Stomach smooth muscle (tissue), 2 donors: Measurements from ENCODE around the gene SLC10A7.

ENCODE experiments used
- H3K27ac ChIP-seq: one replicate; pipeline ENCODE4 v1.7.0; 2013; ENCODE audit warnings: mild to moderate bottlenecking, low read length, inconsistent platforms
- H3K27me3 ChIP-seq, 2 donors: one replicate each; pipeline ENCODE4 v1.7.0; 2013; ENCODE audit warnings: low read length in 2 of 2; ENCODE audit not compliant: insufficient read depth in 2 of 2, control insufficient read depth in 1 of 2
- H3K36me3 ChIP-seq, 2 donors: one replicate each; pipeline ENCODE4 v1.7.0; 2013; ENCODE audit warnings: low read length in 2 of 2; ENCODE audit not compliant: control insufficient read depth in 2 of 2, insufficient read depth in 2 of 2
- H3K4me1 ChIP-seq: one replicate; pipeline ENCODE4 v1.7.0; 2013; ENCODE audit warnings: low read length; ENCODE audit not compliant: control insufficient read depth, insufficient read depth
- H3K4me3 ChIP-seq, 2 donors: one replicate each; pipeline ENCODE4 v1.7.0; 2013; ENCODE audit warnings: low read length in 2 of 2
- H3K9ac ChIP-seq, 2 donors: one replicate each; pipeline ENCODE4 v1.7.0; 2013; ENCODE audit warnings: low read length in 2 of 2, mild to moderate bottlenecking in 1 of 2
- H3K9me3 ChIP-seq, 2 donors: one replicate each; pipeline ENCODE4 v1.7.0; 2013; ENCODE audit warnings: low read length in 2 of 2; ENCODE audit not compliant: control insufficient read depth in 2 of 2
- donor health status: healthy.
- donor health status: Pancreatic carcinoma.

Gene SLC10A7

GRCh38 chr4:146265950-146266490 lies 255.7 kb downstream of the SLC10A7 start:
- Histone ChIP-seq H3K4me1 (no peaks in the 10 kb centered on the region), H3K27me3 (no peaks in the 10 kb centered on the region), H3K4me3 (no peak overlapping the region), H3K27ac (no peak overlapping the region), H3K9ac (no peak overlapping the region), H3K9me3 (no peaks in the 10 kb centered on the region), H3K36me3 (peaks cover 0 to 3% of the 10 kb centered on the region in 2 donors)

- H3K27ac ChIP-seq: no peak overlapping the region
- no peak overlapping the region for H3K9ac ChIP-seq
- no peaks in the 10 kb centered on the region for H3K27me3 ChIP-seq
- H3K9me3 ChIP-seq: no peaks in the 10 kb centered on the region
- no peak overlapping the region for H3K4me3 ChIP-seq
- H3K4me1 ChIP-seq: no peaks in the 10 kb centered on the region
- H3K36me3 ChIP-seq: peaks cover 0 to 3% of the 10 kb centered on the region in 2 donors
These were observed 257.9 kb downstream of the SLC10A7 start for GRCh38 chr4:146263793-146264192.

- Histone ChIP-seq H3K27me3 (no peaks in the 10 kb centered on the region), H3K4me1 (no peaks in the 10 kb centered on the region), H3K9ac (no peak overlapping the region), H3K9me3 (no peaks in the 10 kb centered on the region), H3K4me3 (no peak overlapping the region), H3K36me3 (peaks cover 0 to 7% of the 10 kb centered on the region in 2 donors), H3K27ac (no peak overlapping the region)
These were observed 260.7 kb downstream of the SLC10A7 start for GRCh38 chr4:146261041-146261440.

- no peak overlapping the region for H3K4me3 ChIP-seq
- no peak overlapping the region for H3K9ac ChIP-seq
- no peaks in the 10 kb centered on the region for H3K27me3 ChIP-seq
- no peaks in the 10 kb centered on the region for H3K9me3 ChIP-seq
- H3K27ac ChIP-seq: no peak overlapping the region
- H3K36me3 ChIP-seq: peaks cover 0 to 7% of the 10 kb centered on the region in 2 donors
- no peaks in the 10 kb centered on the region for H3K4me1 ChIP-seq
These were observed 261.2 kb downstream of the SLC10A7 start for GRCh38 chr4:146260521-146260920.

- no peaks in the 10 kb centered on the region for H3K27me3 ChIP-seq
- H3K27ac ChIP-seq: no peak overlapping the region
- no peaks in the 10 kb centered on the region for H3K4me1 ChIP-seq
- H3K9ac ChIP-seq: no peak overlapping the region
- H3K4me3 ChIP-seq: no peak overlapping the region
- H3K9me3 ChIP-seq: no peaks in the 10 kb centered on the region
- peaks cover 0 to 4% of the 10 kb centered on the region in 2 donors for H3K36me3 ChIP-seq
These were observed 264.2 kb downstream of the SLC10A7 start for GRCh38 chr4:146257511-146257910.

- peaks cover 0 to 4% of the 10 kb centered on the region in 2 donors for H3K36me3 ChIP-seq
- H3K9ac ChIP-seq: no peak overlapping the region
- no peaks in the 10 kb centered on the region for H3K4me1 ChIP-seq
- no peaks in the 10 kb centered on the region for H3K9me3 ChIP-seq
- H3K27me3 ChIP-seq: no peaks in the 10 kb centered on the region
- no peak overlapping the region for H3K4me3 ChIP-seq
- H3K27ac ChIP-seq: no peak overlapping the region
These were observed 265.4 kb downstream of the SLC10A7 start for GRCh38 chr4:146256328-146256727.

GRCh38 chr4:146255874-146256273 lies 265.9 kb downstream of the SLC10A7 start:
- H3K27ac ChIP-seq: no peak overlapping the region

GRCh38 chr4:146255463-146255862 lies 266.3 kb downstream of the SLC10A7 start:
- Histone ChIP-seq H3K27ac (no peak overlapping the region), H3K9me3 (no peaks in the 10 kb centered on the region), H3K4me1 (no peaks in the 10 kb centered on the region), H3K36me3 (peaks cover 0 to 4% of the 10 kb centered on the region in 2 donors), H3K4me3 (no peak overlapping the region), H3K27me3 (no peaks in the 10 kb centered on the region), H3K9ac (no peak overlapping the region)

More at GRCh38 chr4:146255874-146256273, 265.9 kb downstream of the SLC10A7 start:
- Histone ChIP-seq H3K36me3 (peaks cover 0 to 4% of the 10 kb centered on the region in 2 donors), H3K9me3 (no peaks in the 10 kb centered on the region), H3K9ac (no peak overlapping the region), H3K4me1 (no peaks in the 10 kb centered on the region), H3K4me3 (no peak overlapping the region), H3K27me3 (no peaks in the 10 kb centered on the region)

- H3K4me3 ChIP-seq: no peak overlapping the region
These were observed 268.6 kb downstream of the SLC10A7 start for GRCh38 chr4:146252969-146253611.

GRCh38 chr4:146247356-146247755 lies 274.4 kb downstream of the SLC10A7 start:
- H3K9me3 ChIP-seq: no peaks in the 10 kb centered on the region
- no peak overlapping the region for H3K4me3 ChIP-seq
- no peak overlapping the region for H3K9ac ChIP-seq
- peaks cover 25% of the 10 kb centered on the region for H3K4me1 ChIP-seq
- H3K36me3 ChIP-seq: no peaks in the 10 kb centered on the region
- H3K27me3 ChIP-seq: no peaks in the 10 kb centered on the region
- no peak overlapping the region for H3K27ac ChIP-seq

More at GRCh38 chr4:146252969-146253611, 268.6 kb downstream of the SLC10A7 start:
- no peak overlapping the region for H3K27ac ChIP-seq
- H3K27me3 ChIP-seq: no peaks in the 10 kb centered on the region
- H3K4me1 ChIP-seq: no peaks in the 10 kb centered on the region
- no peaks in the 10 kb centered on the region for H3K36me3 ChIP-seq
- H3K9me3 ChIP-seq: no peaks in the 10 kb centered on the region
- no peak overlapping the region for H3K9ac ChIP-seq

- Histone ChIP-seq H3K4me1 (peaks cover 31% of the 10 kb centered on the region), H3K27ac (no peak overlapping the region), H3K4me3 (no peak overlapping the region), H3K9me3 (no peaks in the 10 kb centered on the region), H3K27me3 (no peaks in the 10 kb centered on the region), H3K36me3 (no peaks in the 10 kb centered on the region), H3K9ac (no peak overlapping the region)
These were observed 275.4 kb downstream of the SLC10A7 start for GRCh38 chr4:146246381-146246780.
